H1 (cell line): ENCODE measurements around the gene TCERG1L.

Source experiments
- ASH2L ChIP-seq: fragments of 200-600, 300-600 bp; sonication (generic); IDR thresholded peaks from one replicate; pipeline ENCODE4 v1.7.1; 2017; ENCODE audit warnings: low read length
- BRCA1 ChIP-seq: IDR thresholded peaks from 2 replicates; pipeline ENCODE4 v1.6.1; 2012; ENCODE audit warnings: low read depth, low read length, improper control_type of control experiment
- POLR2A ChIP-seq, 2 experiments: IDR thresholded peaks; 1 replicate in 1 of 2; 2 replicates in 1 of 2; pipeline ENCODE4 v1.6.1; 2011; ENCODE audit warnings: low read depth in 2 of 2, low read length in 2 of 2, mild to moderate bottlenecking in 2 of 2; ENCODE audit errors: control extremely low read depth in 1 of 2
- SRF ChIP-seq: IDR thresholded peaks from 2 replicates; pipeline ENCODE4 v1.6.1; 2011; ENCODE audit warnings: mild to moderate bottlenecking, low read depth, low read length, moderate library complexity

- TF ChIP-seq BRCA1 (no peak), POLR2A (IDR thresholded peaks at IDR 0.05; ENCODE audit: control extremely low read depth in 1 of 2, low read depth in 2 of 2, low read length in 2 of 2) (no peak), ASH2L (no peak), SRF (no peak)
Observed at GRCh38 chr10:131271966-131272365, 39.6 kb downstream of the TCERG1L start.
